Natural killer cell (primary cell): ENCODE data around the gene ZFYVE26. TPM values are rescaled to one million over a fixed set of nuclear protein-coding genes. Genes with fewer than 3 reads are reported as not detected.
"Not testable (repeated sequence)": the region's sequence is repeated elsewhere in the genome, so short reads cannot be mapped to it uniquely, and the experiment has no call there.

ENCODE experiments used
- ATAC-seq, 3 donors: fragments of 150-1000 bp in 2 of 3; fragments of 200-7000 bp in 1 of 3; cut with Tn5 transposase; 1 replicate in 1 of 3; 2 replicates in 2 of 3; pipeline ENCODE4 v1.10.0; 2021; ENCODE audit warnings: mild to moderate bottlenecking in 2 of 3, moderate library complexity in 2 of 3
- DNase-seq, 2 donors: peaks; one replicate each; pipeline versions ENCODE4 v3.0.0 to v3.0.0-alpha.2; 2013 to 2021; ENCODE audit warnings: mixed read lengths in 1 of 2
- H3K27ac ChIP-seq: one replicate; pipeline ENCODE4 v1.5.1; 2013; ENCODE audit warnings: mild to moderate bottlenecking, low read length
- H3K27me3 ChIP-seq: one replicate; pipeline ENCODE4 v1.6.1; 2013; ENCODE audit warnings: low read length; ENCODE audit not compliant: control insufficient read depth, insufficient read depth
- H3K36me3 ChIP-seq: one replicate; pipeline ENCODE4 v1.6.1; 2013; ENCODE audit warnings: low read length; ENCODE audit not compliant: control insufficient read depth, insufficient read depth
- H3K4me1 ChIP-seq: one replicate; pipeline ENCODE4 v1.6.1; 2013; ENCODE audit warnings: low read length; ENCODE audit not compliant: control insufficient read depth, insufficient read depth
- H3K4me3 ChIP-seq: one replicate; pipeline ENCODE4 v1.5.1; 2013; ENCODE audit warnings: low read length
- H3K9me3 ChIP-seq: one replicate; pipeline ENCODE4 v1.6.1; 2013; ENCODE audit warnings: low read length; ENCODE audit not compliant: control insufficient read depth, insufficient read depth
- H3K27ac Mint-ChIP-seq, 2 donors: one replicate each; pipeline ENCODE4 v1.8.0; 2022; ENCODE audit warnings: mild to moderate bottlenecking in 2 of 2, mixed read lengths in 2 of 2, moderate library complexity in 1 of 2
- H3K27me3 Mint-ChIP-seq, 2 donors: one replicate each; pipeline ENCODE4 v1.8.0; 2022; ENCODE audit warnings: low read depth in 2 of 2, mixed read lengths in 2 of 2
- H3K36me3 Mint-ChIP-seq: one replicate; pipeline ENCODE4 v1.8.0; 2022; ENCODE audit warnings: mixed read lengths
- H3K4me1 Mint-ChIP-seq, 2 donors: one replicate each; pipeline ENCODE4 v1.8.0; 2022; ENCODE audit warnings: mixed read lengths in 2 of 2
- H3K4me3 Mint-ChIP-seq: one replicate; pipeline ENCODE4 v1.8.0; 2022; ENCODE audit warnings: mild to moderate bottlenecking, moderate library complexity, mixed read lengths
- H3K9me3 Mint-ChIP-seq, 2 donors: one replicate each; pipeline ENCODE4 v1.8.0; 2022; ENCODE audit warnings: mixed read lengths in 2 of 2
- WGBS: methylation state at CpG from one replicate; pipeline ENCODE4 v1.1.7; 2013; ENCODE audit warnings: missing lambda C conversion rate; ENCODE audit not compliant: insufficient coverage; 5-methylcytosine and 5-hydroxymethylcytosine counted together
- intact Hi-C: fragments of 100-400 bp; cut with micrococcal nuclease; formaldehyde crosslinking; loops from one replicate; pipeline ENCODE4 v1.14.2; 2022
- total RNA-seq, 4 donors: library from RNA; stranded (reverse); fragments of 120-200 nt in 1 of 4; gene quantifications; one replicate each; pipeline versions ENCODE4 v1.2.3 to v1.2.4, GENCODE V29; 2013 to 2022
- TF ChIP-seq, protein P1 (sequence below): fragments of 200-600 bp; IDR thresholded peaks from one replicate; pipeline ENCODE4 v1.8.0; 2022; ENCODE audit warnings: antibody characterized with exemption

The ZFYVE26 gene
- total RNA-seq, 3 donors from 2014 or later (not counting 1 experiment from before 2014, with no cell fraction given): 31.0 to 45.9 (median 35.5) TPM

DNA sequence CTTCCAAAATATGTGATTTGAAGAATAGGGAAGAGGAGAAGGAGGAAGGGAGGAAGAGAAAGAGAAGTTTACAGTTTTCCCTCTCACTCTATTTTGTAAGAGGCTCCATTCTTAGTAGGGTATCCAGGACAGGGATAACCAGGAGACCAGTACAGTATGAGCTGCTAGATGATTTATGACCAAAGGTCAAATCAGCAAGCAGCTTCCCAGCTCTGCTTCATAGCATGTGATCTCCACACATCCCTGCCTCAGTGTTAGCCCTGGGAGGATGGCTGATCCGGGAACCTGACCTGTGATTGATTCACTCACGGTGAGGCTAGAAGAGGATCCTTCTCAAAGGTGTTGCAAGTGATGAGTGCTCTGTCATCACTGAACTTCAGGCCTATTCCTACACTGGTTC, 98.1 kb downstream of the ZFYVE26 start:
- H3K4me1 Mint-ChIP-seq: peaks cover 6 to 12% of the 10 kb centered on the region in 2 donors
- WGBS: 90% methylated on average over 2 of the region's 2 CpGs
- peaks cover 10% of the 10 kb centered on the region for H3K27me3 ChIP-seq
- H3K27me3 Mint-ChIP-seq: peaks cover 20 to 42% of the 10 kb centered on the region in 2 donors
- H3K36me3 ChIP-seq: no peaks in the 10 kb centered on the region
- TF ChIP-seq, protein P1, sequence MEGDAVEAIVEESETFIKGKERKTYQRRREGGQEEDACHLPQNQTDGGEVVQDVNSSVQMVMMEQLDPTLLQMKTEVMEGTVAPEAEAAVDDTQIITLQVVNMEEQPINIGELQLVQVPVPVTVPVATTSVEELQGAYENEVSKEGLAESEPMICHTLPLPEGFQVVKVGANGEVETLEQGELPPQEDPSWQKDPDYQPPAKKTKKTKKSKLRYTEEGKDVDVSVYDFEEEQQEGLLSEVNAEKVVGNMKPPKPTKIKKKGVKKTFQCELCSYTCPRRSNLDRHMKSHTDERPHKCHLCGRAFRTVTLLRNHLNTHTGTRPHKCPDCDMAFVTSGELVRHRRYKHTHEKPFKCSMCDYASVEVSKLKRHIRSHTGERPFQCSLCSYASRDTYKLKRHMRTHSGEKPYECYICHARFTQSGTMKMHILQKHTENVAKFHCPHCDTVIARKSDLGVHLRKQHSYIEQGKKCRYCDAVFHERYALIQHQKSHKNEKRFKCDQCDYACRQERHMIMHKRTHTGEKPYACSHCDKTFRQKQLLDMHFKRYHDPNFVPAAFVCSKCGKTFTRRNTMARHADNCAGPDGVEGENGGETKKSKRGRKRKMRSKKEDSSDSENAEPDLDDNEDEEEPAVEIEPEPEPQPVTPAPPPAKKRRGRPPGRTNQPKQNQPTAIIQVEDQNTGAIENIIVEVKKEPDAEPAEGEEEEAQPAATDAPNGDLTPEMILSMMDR: no peak
- no peaks in the 10 kb centered on the region for H3K36me3 Mint-ChIP-seq
- DNase-seq: no peak
- no peak overlapping the region for H3K4me3 Mint-ChIP-seq
- H3K4me1 ChIP-seq: no peaks in the 10 kb centered on the region
- no peak for ATAC-seq
- H3K27ac Mint-ChIP-seq: no peak overlapping the region
- H3K9me3 Mint-ChIP-seq: no peaks in the 10 kb centered on the region
- no peaks in the 10 kb centered on the region for H3K9me3 ChIP-seq
- intact Hi-C loops: no loop called here
- H3K4me3 ChIP-seq: no peak overlapping the region
- H3K27ac ChIP-seq: no peak overlapping the region

DNA sequence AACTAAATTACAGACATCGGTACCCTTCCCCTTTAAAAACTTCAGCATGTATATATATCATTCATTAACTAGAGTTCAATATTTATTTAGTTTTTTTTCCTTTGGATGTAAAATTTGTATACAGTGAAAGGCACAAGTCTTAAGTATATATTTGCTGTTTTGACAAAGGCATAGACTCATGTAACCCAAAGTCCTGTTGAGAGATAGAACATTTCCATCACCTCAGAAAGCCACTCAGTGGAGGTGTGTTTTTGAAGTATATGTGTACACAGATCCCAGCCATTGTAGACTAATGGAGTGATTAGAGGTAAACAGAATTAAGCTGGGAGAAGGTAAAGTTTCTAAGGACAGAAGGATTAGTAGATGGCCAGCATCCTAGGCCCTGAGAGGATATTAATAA, 99.3 kb downstream of the ZFYVE26 start:
- Mint-ChIP-seq H3K4me3 (no peak overlapping the region), H3K27me3 (peaks cover 15 to 33% of the 10 kb centered on the region in 2 donors), H3K36me3 (no peaks in the 10 kb centered on the region), H3K4me1 (peaks cover 0 to 3% of the 10 kb centered on the region in 2 donors), H3K9me3 (no peaks in the 10 kb centered on the region), H3K27ac (no peak overlapping the region)
- H3K27me3 ChIP-seq: peaks cover 5% of the 10 kb centered on the region
- intact Hi-C loops: no loop called here
- H3K9me3 ChIP-seq: no peaks in the 10 kb centered on the region
- H3K36me3 ChIP-seq: no peaks in the 10 kb centered on the region
- no peak for ATAC-seq
- TF ChIP-seq, protein P1: no peak
- DNase-seq: no peak
- H3K4me3 ChIP-seq: no peak overlapping the region
- H3K27ac ChIP-seq: no peak overlapping the region
- H3K4me1 ChIP-seq: no peaks in the 10 kb centered on the region
- WGBS: no CpG with 5 or more reads among the region's 1 CpG

DNA sequence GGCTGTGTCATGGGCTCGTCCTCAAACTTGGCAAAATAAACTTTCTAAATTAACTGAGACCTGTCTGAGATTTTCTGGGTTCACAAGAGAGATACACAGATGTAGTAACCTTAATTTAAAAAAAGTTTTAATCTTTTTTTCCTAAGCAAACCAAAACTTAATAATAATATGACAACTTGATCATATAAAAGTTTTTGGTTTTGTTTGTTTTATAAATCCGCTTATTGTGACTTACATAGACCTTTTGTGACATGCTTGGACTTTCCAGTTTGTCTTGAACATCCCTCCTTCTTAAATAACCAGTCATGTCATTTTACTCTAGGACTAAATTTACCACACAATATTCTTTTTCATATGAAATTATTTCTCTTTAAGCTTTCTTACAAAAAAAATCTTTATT, 106.2 kb downstream of the ZFYVE26 start:
- WGBS: 100% methylated on average over 2 of the region's 2 CpGs

DNA sequence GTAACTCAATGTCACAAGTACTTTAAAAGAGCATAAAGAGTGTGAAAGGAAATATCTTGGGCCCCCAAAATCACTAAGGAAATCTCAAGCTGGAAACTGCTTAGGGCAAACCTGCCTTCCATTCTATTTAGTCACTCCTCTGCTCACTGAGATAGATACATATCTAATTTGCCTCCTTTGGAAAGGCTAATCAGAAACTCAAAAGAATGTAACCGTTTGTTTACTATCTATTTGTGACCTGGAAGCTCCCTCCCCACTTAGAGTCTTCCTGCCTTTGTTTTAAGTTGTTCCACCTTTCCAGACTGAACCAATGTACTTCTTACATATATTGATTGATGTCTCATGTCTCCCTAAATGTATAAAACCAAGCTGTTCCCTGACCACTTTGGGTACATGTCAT, 106.6 kb downstream of the ZFYVE26 start:
- H3K36me3 ChIP-seq, H3K36me3 Mint-ChIP-seq, H3K4me3 Mint-ChIP-seq, H3K9me3 Mint-ChIP-seq, DNase-seq, H3K27ac ChIP-seq, H3K9me3 ChIP-seq, ATAC-seq, H3K4me1 Mint-ChIP-seq, H3K4me1 ChIP-seq, H3K27me3 ChIP-seq, H3K27ac Mint-ChIP-seq, H3K4me3 ChIP-seq: not testable (repeated sequence)
- peaks cover 7 to 11% of the 10 kb centered on the region in 2 donors for H3K27me3 Mint-ChIP-seq
- 88% methylated on average over 1 of the region's 1 CpG for WGBS
- intact Hi-C loops: loop anchor here (10.0 kb wide), 1 partner anchor 1215 kb away; no protein-coding TSS in a partner anchor

More for the DNA sequence above, 106.2 kb downstream of the ZFYVE26 start:
- Mint-ChIP-seq H3K27me3 (peaks cover 6% of the 10 kb centered on the region in 2 donors), H3K9me3 (no peaks in the 10 kb centered on the region), H3K4me3 (no peak overlapping the region), H3K27ac (no peak overlapping the region), H3K4me1 (no peaks in the 10 kb centered on the region), H3K36me3 (no peaks in the 10 kb centered on the region)
- H3K9me3 ChIP-seq: no peaks in the 10 kb centered on the region
- H3K27me3 ChIP-seq: no peaks in the 10 kb centered on the region
- H3K36me3 ChIP-seq: no peaks in the 10 kb centered on the region
- TF ChIP-seq, protein P1: no peak
- no peak overlapping the region for H3K4me3 ChIP-seq
- no peaks in the 10 kb centered on the region for H3K4me1 ChIP-seq
- DNase-seq: no peak
- H3K27ac ChIP-seq: no peak overlapping the region
- no peak for ATAC-seq
- intact Hi-C loops: no loop called here

DNA sequence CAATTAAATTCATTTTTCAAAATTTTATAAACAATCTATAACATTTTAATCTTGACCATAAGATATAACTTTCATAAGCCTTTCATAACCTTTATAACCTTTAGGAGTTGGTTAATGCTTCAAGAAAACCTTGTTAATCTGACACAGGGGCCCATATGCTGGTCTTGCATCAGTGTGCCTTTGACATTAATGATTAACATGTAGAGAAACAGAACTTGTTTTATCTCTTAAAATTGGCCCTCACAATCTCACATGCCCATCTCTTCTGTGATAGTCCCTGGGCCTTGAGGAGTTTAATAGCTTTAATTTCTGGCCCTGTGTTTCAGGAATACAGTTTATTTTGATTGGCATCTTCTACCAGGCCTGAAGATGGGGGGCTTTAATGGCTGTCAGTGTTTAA, 107.0 kb downstream of the ZFYVE26 start:
- not testable (repeated sequence) for H3K9me3 ChIP-seq, H3K4me3 ChIP-seq, H3K9me3 Mint-ChIP-seq, DNase-seq, H3K36me3 ChIP-seq, H3K4me1 ChIP-seq, ATAC-seq, H3K4me1 Mint-ChIP-seq, H3K27ac ChIP-seq, H3K4me3 Mint-ChIP-seq, H3K27ac Mint-ChIP-seq, H3K27me3 ChIP-seq, H3K36me3 Mint-ChIP-seq
- intact Hi-C loops: loop anchor here (10.0 kb wide), 1 partner anchor 1215 kb away; no protein-coding TSS in a partner anchor
- H3K27me3 Mint-ChIP-seq: peaks cover 12 to 15% of the 10 kb centered on the region in 2 donors
